ENCODE measurements around the gene ARMC9. TPM values are rescaled to one million over a fixed set of nuclear protein-coding genes. Genes with fewer than 3 reads are reported as not detected.

Gene ARMC9
- total and polyA plus RNA-seq, 2 donors (not counting 3 experiments of a cell fraction or from before 2014, with no cell fraction given) = 16.4 to 24.2 TPM

DNA sequence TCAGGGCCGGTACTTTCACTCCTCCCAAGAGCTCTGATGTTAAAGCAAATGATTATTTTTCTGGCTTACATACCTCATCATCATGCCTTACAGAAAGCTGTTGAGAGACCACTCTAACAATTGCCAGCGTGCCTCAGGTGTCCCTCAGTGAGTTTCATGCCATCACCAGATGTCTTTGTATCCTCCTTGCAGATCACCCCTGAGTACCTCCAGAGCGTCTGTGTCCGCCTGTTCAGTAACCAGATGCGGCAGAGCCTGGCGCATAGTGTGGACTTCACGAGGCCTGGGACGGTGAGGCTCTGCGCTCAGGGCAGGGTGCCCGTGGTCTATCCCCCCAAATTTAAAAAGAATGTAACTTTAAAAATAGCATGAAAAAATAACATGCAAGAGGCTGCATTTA lies 41.3 kb downstream of the ARMC9 start:
- ChIA-PET POLR2A (no interaction called here), CTCF (interaction anchor here (1.3 to 1.7 kb wide), 2 partner anchors 14 to 212 kb away, joined by 4 to 5 read pairs; no protein-coding TSS in a partner anchor)
- Histone ChIP-seq H4K20me1 (replicated peaks; ENCODE audit: control insufficient read depth, extremely low read depth, insufficient read depth, low read length) (no peaks in the 10 kb centered on the region), H3K36me3 (ENCODE audit: control insufficient read depth in 2 of 2, extremely low read depth in 1 of 2, insufficient read depth in 2 of 2, low read length in 2 of 2) (no peaks in the 10 kb centered on the region), H3K4me2 (ENCODE audit: insufficient read depth, low read length) (no peak overlapping the region), H3K9me1 (replicated peaks; ENCODE audit: control insufficient read depth, extremely low read depth, insufficient read depth, low read length) (no peaks in the 10 kb centered on the region), H3K27me3 (ENCODE audit: control insufficient read depth in 2 of 2, insufficient read depth in 2 of 2, low read length in 2 of 2) (no peaks in the 10 kb centered on the region), H3K9me3 (replicated peaks; ENCODE audit: control insufficient read depth, insufficient read depth, low read length) (no peaks in the 10 kb centered on the region), H3K4me1 (ENCODE audit: control insufficient read depth, extremely low read depth, insufficient read depth, low read length) (no peaks in the 10 kb centered on the region), H3K4me3 (replicated peaks in 1 of 3; ENCODE audit: insufficient read depth in 1 of 3, low read depth in 1 of 3, low read length in 3 of 3) (no peak overlapping the region), H3K27ac (ENCODE audit: insufficient read depth, low read depth, low read length) (no peak overlapping the region), H2AFZ (ENCODE audit: low read depth, low read length) (no peak overlapping the region), H3K9ac (replicated peaks; ENCODE audit: extremely low read depth, insufficient read depth, low read length) (no peak overlapping the region), H3K79me2 (ENCODE audit: control insufficient read depth, insufficient read depth, low read length) (no peaks in the 10 kb centered on the region)
- no TSS peak for BruUV-seq (replicated peaks)
- intact Hi-C loops (cut with micrococcal nuclease) (no loop called here), dilution Hi-C loops (cut with MboI; ENCODE audit: extremely low pct_ligation_motif_present, low sequenced_read_pairs) (no loop called here)
- TF ChIP-seq MAX (IDR thresholded peaks at IDR 0.05; ENCODE audit: insufficient read depth, insufficient read length) = no peak
- no peak for TF ChIP-seq JUN (IDR thresholded peaks at IDR 0.05; ENCODE audit: borderline replicate concordance, insufficient read depth, insufficient read length, low read depth)
- no peak for TF ChIP-seq EZH2 (IDR thresholded peaks at IDR 0.05; ENCODE audit: borderline replicate concordance, low read depth, low read length, severe bottlenecking)
- no peak for TF ChIP-seq POLR2AphosphoS5 (IDR thresholded peaks at IDR 0.05; ENCODE audit: insufficient read depth, low read depth, low read length)
- no peak for TF ChIP-seq FOS (IDR thresholded peaks at IDR 0.05; ENCODE audit: borderline replicate concordance, insufficient read depth, low read length)
- TF ChIP-seq POLR2A (IDR thresholded peaks at IDR 0.05; ENCODE audit: low read depth, low read length) = no peak
- DNase-seq (ENCODE audit: low read depth, low spot score) (no peak), FAIRE-seq (no peak)

GRCh38 chr2:231241755-231242507 lies 43.5 kb downstream of the ARMC9 start:
- no peaks in the 10 kb centered on the region for H3K4me1 ChIP-seq (ENCODE audit: control insufficient read depth, extremely low read depth, insufficient read depth, low read length)
- no peaks in the 10 kb centered on the region for H3K79me2 ChIP-seq (ENCODE audit: control insufficient read depth, insufficient read depth, low read length)
- POLR2A ChIA-PET = no interaction called here
- H4K20me1 ChIP-seq (replicated peaks; ENCODE audit: control insufficient read depth, extremely low read depth, insufficient read depth, low read length) = no peaks in the 10 kb centered on the region
- BruUV-seq (replicated peaks) = no TSS peak
- FAIRE-seq (no peak), DNase-seq (ENCODE audit: low read depth, low spot score) (no peak)
- no peaks in the 10 kb centered on the region for H3K27me3 ChIP-seq (ENCODE audit: control insufficient read depth in 2 of 2, insufficient read depth in 2 of 2, low read length in 2 of 2)
- intact Hi-C loops (cut with micrococcal nuclease) = no loop called here
- dilution Hi-C loops (cut with MboI; ENCODE audit: extremely low pct_ligation_motif_present, low sequenced_read_pairs) = no loop called here
- CTCF ChIA-PET = interaction anchor here (0.9 kb wide), 1 partner anchor 210 kb away, joined by 3 read pairs; no protein-coding TSS in a partner anchor
- H2AFZ ChIP-seq (ENCODE audit: low read depth, low read length) = no peak overlapping the region
- H3K9me1 ChIP-seq (replicated peaks; ENCODE audit: control insufficient read depth, extremely low read depth, insufficient read depth, low read length) = no peaks in the 10 kb centered on the region
- no peak overlapping the region for H3K9ac ChIP-seq (replicated peaks; ENCODE audit: extremely low read depth, insufficient read depth, low read length)
- no peaks in the 10 kb centered on the region for H3K36me3 ChIP-seq (ENCODE audit: control insufficient read depth in 2 of 2, extremely low read depth in 1 of 2, insufficient read depth in 2 of 2, low read length in 2 of 2)
- no peaks in the 10 kb centered on the region for H3K9me3 ChIP-seq (replicated peaks; ENCODE audit: control insufficient read depth, insufficient read depth, low read length)
- no peak overlapping the region for H3K27ac ChIP-seq (ENCODE audit: insufficient read depth, low read depth, low read length)
- TF ChIP-seq POLR2AphosphoS5 (IDR thresholded peaks at IDR 0.05; ENCODE audit: insufficient read depth, low read depth, low read length) (no peak), POLR2A (IDR thresholded peaks at IDR 0.05; ENCODE audit: low read depth, low read length) (no peak), MYC (IDR thresholded peaks at IDR 0.05; ENCODE audit: low read depth, low read length) (no peak), CTCF (IDR thresholded peaks at IDR 0.05; ENCODE audit: extremely low read depth in 1 of 2, insufficient read depth in 1 of 2, low read depth in 1 of 2, low read length in 2 of 2) (no peak), JUN (IDR thresholded peaks at IDR 0.05; ENCODE audit: borderline replicate concordance, insufficient read depth, insufficient read length, low read depth) (no peak), FOS (IDR thresholded peaks at IDR 0.05; ENCODE audit: borderline replicate concordance, insufficient read depth, low read length) (no peak), GATA2 (IDR thresholded peaks at IDR 0.05; ENCODE audit: insufficient read depth, insufficient read length, low read depth, low read length) (no peak), MAX (IDR thresholded peaks at IDR 0.05; ENCODE audit: insufficient read depth, insufficient read length) (no peak)
- H3K4me2 ChIP-seq (ENCODE audit: insufficient read depth, low read length) = no peak overlapping the region
- H3K4me3 ChIP-seq (replicated peaks in 1 of 3; ENCODE audit: insufficient read depth in 1 of 3, low read depth in 1 of 3, low read length in 3 of 3) = no peak overlapping the region

Data from endothelial cell of umbilical vein (primary cell).